Activated T-helper 17 cell treated with anti-CD3 and anti-CD28 coated beads, Interleukin-2, amount 50 U/mL, for 72 hours (primary cell): ENCODE results near the gene INAFM1. TPM values are rescaled to one million over a fixed set of nuclear protein-coding genes. Genes with fewer than 3 reads are reported as not detected.
"Not testable (repeated sequence)": the region's sequence is repeated elsewhere in the genome, so short reads cannot be mapped to it uniquely, and the experiment has no call there.

Source experiments
- ATAC-seq: fragments of 150-1000 bp; cut with Tn5 transposase; replicated peaks from 2 replicates; pipeline ENCODE4 v1.10.0; 2021; ENCODE audit warnings: mild to moderate bottlenecking, moderate library complexity
- H3K27ac Mint-ChIP-seq: one replicate; pipeline ENCODE4 v1.8.0; 2022; ENCODE audit warnings: mixed read lengths
- H3K27me3 Mint-ChIP-seq: one replicate; pipeline ENCODE4 v1.8.0; 2022; ENCODE audit warnings: mixed read lengths
- H3K36me3 Mint-ChIP-seq: one replicate; pipeline ENCODE4 v1.8.0; 2022; ENCODE audit warnings: low read depth, mild to moderate bottlenecking, mixed read lengths
- H3K4me1 Mint-ChIP-seq: one replicate; pipeline ENCODE4 v1.8.0; 2022; ENCODE audit warnings: mixed read lengths
- H3K4me3 Mint-ChIP-seq: one replicate; pipeline ENCODE4 v1.8.0; 2022; ENCODE audit warnings: mild to moderate bottlenecking, mixed read lengths
- H3K9me3 Mint-ChIP-seq: one replicate; pipeline ENCODE4 v1.8.0; 2022; ENCODE audit warnings: mixed read lengths
- total RNA-seq, 2 donors: library from RNA; stranded (reverse); gene quantifications; one replicate each; pipeline ENCODE4 v1.2.3, GENCODE V29; 2022

The INAFM1 gene
- total RNA-seq, 2 donors from 2014 or later, result 12.9 to 21.6 TPM

GRCh38 chr19:47255879-47256692 lies 18.6 kb upstream of the INAFM1 start, which contains the start of gene CCDC9:
Gene CCDC9 (plus strand): TSS chr19:47256525. CDS start chr19:47258401, 1,876 bp downstream.
- ATAC-seq, result peak; percentile 69
- peaks cover 45% of the 10 kb centered on the region for H3K36me3 Mint-ChIP-seq
- H3K27ac Mint-ChIP-seq, result peak within 1 kb of the TSS; percentile 96
- no peaks in the 10 kb centered on the region for H3K9me3 Mint-ChIP-seq
- peaks cover 26% of the 10 kb centered on the region for H3K4me1 Mint-ChIP-seq
- H3K27me3 Mint-ChIP-seq, result no peaks in the 10 kb centered on the region
- H3K4me3 Mint-ChIP-seq, result peak within 1 kb of the TSS; percentile 98

- H3K4me1 Mint-ChIP-seq, result peaks cover 28% of the 10 kb centered on the region
- H3K36me3 Mint-ChIP-seq, result peaks cover 51% of the 10 kb centered on the region
- H3K4me3 Mint-ChIP-seq, result peak overlapping the region; percentile 98
- H3K27ac Mint-ChIP-seq, result peak overlapping the region; percentile 96
- H3K9me3 Mint-ChIP-seq, result no peaks in the 10 kb centered on the region
- peak; percentile 88 for ATAC-seq
- no peaks in the 10 kb centered on the region for H3K27me3 Mint-ChIP-seq
These were observed 17.8 kb upstream of the INAFM1 start for GRCh38 chr19:47256693-47257410.

- H3K4me3 Mint-ChIP-seq, result peak overlapping the region; percentile 98
- H3K9me3 Mint-ChIP-seq, result no peaks in the 10 kb centered on the region
- H3K27me3 Mint-ChIP-seq, result no peaks in the 10 kb centered on the region
- H3K27ac Mint-ChIP-seq, result peak overlapping the region; percentile 96
- peaks cover 58% of the 10 kb centered on the region for H3K36me3 Mint-ChIP-seq
- peaks cover 28% of the 10 kb centered on the region for H3K4me1 Mint-ChIP-seq
- ATAC-seq, result peak; percentile 12
These were observed 17.1 kb upstream of the INAFM1 start for GRCh38 chr19:47257411-47258169.

DNA sequence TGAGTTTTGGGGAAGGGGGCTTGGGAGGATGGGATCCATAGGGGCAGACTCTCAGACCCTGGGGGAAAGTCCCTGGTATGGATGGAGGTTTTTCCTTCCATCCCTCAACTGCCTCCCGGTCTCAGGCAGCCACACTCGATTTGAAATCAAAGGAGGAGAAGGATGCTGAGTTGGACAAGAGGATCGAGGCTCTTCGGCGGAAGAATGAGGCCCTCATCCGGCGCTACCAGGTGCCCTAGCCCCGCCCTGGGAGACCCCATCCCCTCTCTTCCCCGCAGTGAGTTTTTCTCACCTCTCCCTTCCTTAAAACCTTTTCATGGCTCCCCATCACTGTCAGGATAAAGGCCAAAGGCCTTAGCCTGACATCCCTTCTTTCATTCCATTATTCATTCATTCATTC lies 16.3 kb upstream of the INAFM1 start:
- Mint-ChIP-seq H3K27me3 (no peaks in the 10 kb centered on the region), H3K4me1 (peaks cover 28% of the 10 kb centered on the region), H3K9me3 (no peaks in the 10 kb centered on the region), H3K4me3 (peak overlapping the region; percentile 98), H3K36me3 (peaks cover 65% of the 10 kb centered on the region), H3K27ac (peak overlapping the region; percentile 96)
- ATAC-seq, result no peak

- Mint-ChIP-seq H3K9me3 (no peaks in the 10 kb centered on the region), H3K36me3 (peaks cover 67% of the 10 kb centered on the region), H3K27me3 (no peaks in the 10 kb centered on the region), H3K4me3 (peak overlapping the region; percentile 98), H3K4me1 (peaks cover 28% of the 10 kb centered on the region), H3K27ac (peak overlapping the region; percentile 96)
- ATAC-seq, result no peak
These were observed 15.7 kb upstream of the INAFM1 start for GRCh38 chr19:47258895-47259555.

DNA sequence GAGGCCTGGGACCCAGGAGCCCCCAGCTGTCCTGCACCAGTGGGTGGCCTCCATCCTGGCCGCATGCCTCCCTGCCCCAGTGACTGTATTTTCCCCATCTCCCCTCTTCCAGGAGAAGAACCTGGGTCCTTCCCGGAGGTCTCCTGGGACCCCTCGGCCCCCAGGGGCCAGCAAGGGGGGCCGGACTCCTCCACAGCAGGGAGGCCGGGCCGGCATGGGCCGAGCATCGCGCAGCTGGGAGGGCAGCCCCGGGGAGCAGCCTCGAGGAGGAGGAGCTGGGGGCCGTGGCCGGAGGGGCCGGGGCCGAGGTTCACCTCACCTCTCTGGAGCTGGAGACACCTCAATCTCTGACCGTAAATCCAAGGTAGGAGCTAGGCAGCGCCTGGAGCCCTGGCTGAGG lies 14.2 kb upstream of the INAFM1 start:
- no peaks in the 10 kb centered on the region for H3K9me3 Mint-ChIP-seq
- peaks cover 81% of the 10 kb centered on the region for H3K36me3 Mint-ChIP-seq
- H3K4me3 Mint-ChIP-seq, result no peak overlapping the region
- no peak overlapping the region for H3K27ac Mint-ChIP-seq
- no peaks in the 10 kb centered on the region for H3K27me3 Mint-ChIP-seq
- ATAC-seq, result no peak
- H3K4me1 Mint-ChIP-seq, result peaks cover 28% of the 10 kb centered on the region

- not testable (repeated sequence) for H3K27me3 Mint-ChIP-seq, H3K4me3 Mint-ChIP-seq, H3K27ac Mint-ChIP-seq, H3K9me3 Mint-ChIP-seq, ATAC-seq
- peaks cover 91% of the 10 kb centered on the region for H3K36me3 Mint-ChIP-seq
- H3K4me1 Mint-ChIP-seq, result peaks cover 28% of the 10 kb centered on the region
These were observed 12.5 kb upstream of the INAFM1 start for GRCh38 chr19:47261946-47262793.

DNA sequence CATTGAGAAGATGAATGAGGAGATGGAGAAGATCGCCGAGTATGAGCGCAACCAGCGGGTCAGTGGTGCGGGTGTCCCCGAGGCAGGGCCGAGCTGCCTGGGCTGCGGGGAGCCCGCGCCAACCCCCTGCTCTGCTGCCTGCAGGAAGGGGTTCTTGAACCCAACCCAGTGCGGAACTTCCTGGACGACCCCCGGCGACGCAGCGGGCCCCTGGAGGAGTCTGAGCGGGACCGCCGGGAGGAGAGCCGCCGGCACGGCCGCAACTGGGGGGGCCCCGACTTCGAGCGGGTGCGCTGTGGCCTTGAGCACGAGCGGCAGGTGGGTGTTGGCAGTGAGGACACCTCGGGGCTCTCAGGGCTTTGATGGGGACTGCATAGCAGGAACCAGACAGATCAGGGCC lies 10.1 kb upstream of the INAFM1 start:
- Mint-ChIP-seq H3K4me3 (no peak overlapping the region), H3K27ac (no peak overlapping the region), H3K36me3 (peaks cover 84% of the 10 kb centered on the region), H3K27me3 (no peaks in the 10 kb centered on the region), H3K4me1 (peaks cover 13% of the 10 kb centered on the region), H3K9me3 (no peaks in the 10 kb centered on the region)
- no peak for ATAC-seq

- ATAC-seq, result no peak
- H3K36me3 Mint-ChIP-seq, result peaks cover 82% of the 10 kb centered on the region
- H3K4me1 Mint-ChIP-seq, result no peaks in the 10 kb centered on the region
- H3K9me3 Mint-ChIP-seq, result no peaks in the 10 kb centered on the region
- no peaks in the 10 kb centered on the region for H3K27me3 Mint-ChIP-seq
- H3K27ac Mint-ChIP-seq, result no peak overlapping the region
- H3K4me3 Mint-ChIP-seq, result no peak overlapping the region
These were observed 8.2 kb upstream of the INAFM1 start for GRCh38 chr19:47266401-47266941.

DNA sequence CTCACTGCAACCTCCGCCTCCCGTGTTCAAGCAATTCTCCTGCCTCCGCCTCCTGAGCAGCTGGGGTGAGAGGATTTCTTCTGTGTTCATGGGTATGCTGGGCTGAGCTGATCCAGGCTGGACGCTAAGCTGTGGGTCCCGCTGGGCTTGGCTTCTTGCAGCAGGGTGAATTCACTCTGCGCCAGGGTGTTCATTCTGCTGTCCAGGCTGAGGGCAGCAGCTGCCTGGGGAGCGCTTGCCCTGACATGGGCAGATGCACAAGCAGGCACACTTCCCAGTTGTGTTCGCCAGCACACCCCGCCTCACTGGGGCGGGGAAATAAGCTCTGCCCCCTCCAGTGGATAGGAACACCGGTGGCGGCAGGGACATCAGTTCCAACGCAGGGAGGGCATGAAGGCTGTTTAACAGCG lies 7.3 kb upstream of the INAFM1 start:
- Mint-ChIP-seq H3K9me3 (no peaks in the 10 kb centered on the region), H3K27ac (no peak overlapping the region), H3K27me3 (no peaks in the 10 kb centered on the region), H3K4me3 (no peak overlapping the region), H3K4me1 (peaks cover 4% of the 10 kb centered on the region), H3K36me3 (peaks cover 77% of the 10 kb centered on the region)
- no peak for ATAC-seq

DNA sequence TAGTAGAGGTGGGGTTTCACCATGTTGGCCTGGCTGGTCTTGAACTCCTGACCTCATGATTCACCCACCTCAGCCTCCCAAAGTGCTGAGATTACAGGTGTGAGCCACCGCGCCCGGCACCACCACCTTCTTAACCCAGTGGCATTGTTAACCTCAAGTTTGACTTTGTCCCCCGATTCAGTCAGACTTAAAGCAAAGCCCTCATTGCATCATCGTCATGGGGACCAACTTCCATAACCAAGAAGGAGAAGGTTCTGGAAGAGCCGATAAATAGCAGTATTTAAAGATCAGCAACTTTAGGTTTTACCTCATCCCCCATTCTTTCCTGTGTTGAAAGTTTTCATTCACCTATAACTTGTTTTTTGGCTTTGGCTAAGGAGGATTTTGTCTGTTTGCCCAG lies 6.7 kb upstream of the INAFM1 start:
- Mint-ChIP-seq H3K4me3 (no peak overlapping the region), H3K36me3 (peaks cover 75% of the 10 kb centered on the region), H3K27me3 (no peaks in the 10 kb centered on the region), H3K9me3 (no peaks in the 10 kb centered on the region), H3K27ac (no peak overlapping the region), H3K4me1 (peaks cover 9% of the 10 kb centered on the region)
- no peak for ATAC-seq

GRCh38 chr19:47269596-47269995 lies 5.1 kb upstream of the INAFM1 start:
- Mint-ChIP-seq H3K36me3 (peaks cover 76% of the 10 kb centered on the region), H3K27me3 (no peaks in the 10 kb centered on the region), H3K9me3 (no peaks in the 10 kb centered on the region), H3K4me3 (no peak overlapping the region), H3K4me1 (peaks cover 14% of the 10 kb centered on the region), H3K27ac (no peak overlapping the region)
- no peak for ATAC-seq

GRCh38 chr19:47270408-47270807 lies 4.3 kb upstream of the INAFM1 start:
- Mint-ChIP-seq H3K4me1 (peaks cover 15% of the 10 kb centered on the region), H3K36me3 (peaks cover 72% of the 10 kb centered on the region), H3K27ac (peak overlapping the region; percentile 68), H3K27me3 (no peaks in the 10 kb centered on the region), H3K9me3 (no peaks in the 10 kb centered on the region), H3K4me3 (no peak overlapping the region)
- ATAC-seq, result no peak
